ENCODE results near the gene GAS1. TPM values are rescaled to one million over a fixed set of nuclear protein-coding genes. Genes with fewer than 3 reads are reported as not detected.

GAS1 gene, protein sequence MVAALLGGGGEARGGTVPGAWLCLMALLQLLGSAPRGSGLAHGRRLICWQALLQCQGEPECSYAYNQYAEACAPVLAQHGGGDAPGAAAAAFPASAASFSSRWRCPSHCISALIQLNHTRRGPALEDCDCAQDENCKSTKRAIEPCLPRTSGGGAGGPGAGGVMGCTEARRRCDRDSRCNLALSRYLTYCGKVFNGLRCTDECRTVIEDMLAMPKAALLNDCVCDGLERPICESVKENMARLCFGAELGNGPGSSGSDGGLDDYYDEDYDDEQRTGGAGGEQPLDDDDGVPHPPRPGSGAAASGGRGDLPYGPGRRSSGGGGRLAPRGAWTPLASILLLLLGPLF
- total RNA-seq (2022; extraction: Qiagen RNA extraction; ENCODE audit: low read depth), result 0.05 to 0.13 TPM (median 0.10 TPM) in 5 replicates

DNA sequence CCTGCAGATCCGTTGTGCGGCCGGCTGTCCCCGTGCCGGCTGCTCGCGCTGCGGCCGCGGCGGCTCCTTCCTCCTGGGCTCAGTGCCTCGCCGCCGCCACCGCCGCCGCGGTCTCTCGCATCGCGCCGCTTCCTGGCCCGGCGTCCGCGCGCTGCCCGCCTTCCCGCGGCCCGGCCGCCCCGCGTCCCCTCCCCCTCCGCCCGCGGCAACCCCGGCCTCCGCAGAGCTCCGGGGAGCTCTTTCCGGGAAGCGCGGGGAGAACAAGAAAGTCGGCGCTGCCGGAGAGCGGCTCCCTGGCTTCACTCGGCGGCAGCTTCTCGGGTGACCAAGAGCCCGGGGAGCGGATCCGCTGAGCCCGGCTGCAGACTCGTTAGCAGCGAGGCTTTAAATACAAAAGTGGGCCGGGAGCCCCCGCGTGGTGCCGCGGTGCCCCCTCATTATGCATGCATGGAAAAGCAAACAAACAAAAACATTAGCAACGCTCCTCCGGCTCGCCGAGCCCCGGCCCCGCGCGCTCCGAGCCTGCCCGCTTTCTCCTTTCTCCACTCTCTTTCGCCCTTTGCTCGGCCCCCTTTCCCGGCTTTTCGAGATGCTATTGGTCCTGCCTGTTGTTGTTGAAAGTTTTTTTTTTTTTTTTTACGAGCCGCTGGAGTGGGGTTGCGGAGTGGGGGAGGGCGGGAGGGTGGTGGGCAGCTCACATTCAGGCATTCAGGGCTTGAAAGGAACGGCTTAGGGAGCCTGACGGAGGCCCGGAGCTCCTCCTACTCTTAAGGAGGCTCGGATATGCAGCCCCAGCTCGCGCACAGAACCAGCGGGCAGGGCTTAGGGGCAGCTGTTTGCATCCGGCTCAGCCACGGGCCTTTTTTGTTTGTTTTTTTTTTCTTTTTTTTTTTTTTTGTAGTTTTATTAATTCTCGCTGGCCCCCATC, at the start of gene GAS1:
TSS of gene GAS1 (minus strand) at position 361 of the 928 bp plus-strand sequence. CDS start 727 bp downstream, outside the sequence.

Data from A549 treated with CpdA at 1 μM for 4 hours (cell line).